ENCODE data around the gene ABCD3.
"Not testable (repeated sequence)": the region's sequence is repeated elsewhere in the genome, so short reads cannot be mapped to it uniquely, and the experiment has no call there.

Gene ABCD3

GRCh38 chr1:94417978-94418663, at the start of gene ABCD3:
TSS of gene ABCD3 (plus strand) at chr1:94418389. CDS start at chr1:94418479, 90 bp downstream.
- DNase-seq (ENCODE audit: low read depth): peak; percentile 99
- TF ChIP-seq, protein P1, sequence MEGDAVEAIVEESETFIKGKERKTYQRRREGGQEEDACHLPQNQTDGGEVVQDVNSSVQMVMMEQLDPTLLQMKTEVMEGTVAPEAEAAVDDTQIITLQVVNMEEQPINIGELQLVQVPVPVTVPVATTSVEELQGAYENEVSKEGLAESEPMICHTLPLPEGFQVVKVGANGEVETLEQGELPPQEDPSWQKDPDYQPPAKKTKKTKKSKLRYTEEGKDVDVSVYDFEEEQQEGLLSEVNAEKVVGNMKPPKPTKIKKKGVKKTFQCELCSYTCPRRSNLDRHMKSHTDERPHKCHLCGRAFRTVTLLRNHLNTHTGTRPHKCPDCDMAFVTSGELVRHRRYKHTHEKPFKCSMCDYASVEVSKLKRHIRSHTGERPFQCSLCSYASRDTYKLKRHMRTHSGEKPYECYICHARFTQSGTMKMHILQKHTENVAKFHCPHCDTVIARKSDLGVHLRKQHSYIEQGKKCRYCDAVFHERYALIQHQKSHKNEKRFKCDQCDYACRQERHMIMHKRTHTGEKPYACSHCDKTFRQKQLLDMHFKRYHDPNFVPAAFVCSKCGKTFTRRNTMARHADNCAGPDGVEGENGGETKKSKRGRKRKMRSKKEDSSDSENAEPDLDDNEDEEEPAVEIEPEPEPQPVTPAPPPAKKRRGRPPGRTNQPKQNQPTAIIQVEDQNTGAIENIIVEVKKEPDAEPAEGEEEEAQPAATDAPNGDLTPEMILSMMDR (conservative IDR thresholded peaks at IDR 0.05; ENCODE audit: low read depth, low read length): no peak
- H3K4me3 ChIP-seq (ENCODE audit: low read depth, low read length): peak within 1 kb of the TSS; percentile 83

DNA sequence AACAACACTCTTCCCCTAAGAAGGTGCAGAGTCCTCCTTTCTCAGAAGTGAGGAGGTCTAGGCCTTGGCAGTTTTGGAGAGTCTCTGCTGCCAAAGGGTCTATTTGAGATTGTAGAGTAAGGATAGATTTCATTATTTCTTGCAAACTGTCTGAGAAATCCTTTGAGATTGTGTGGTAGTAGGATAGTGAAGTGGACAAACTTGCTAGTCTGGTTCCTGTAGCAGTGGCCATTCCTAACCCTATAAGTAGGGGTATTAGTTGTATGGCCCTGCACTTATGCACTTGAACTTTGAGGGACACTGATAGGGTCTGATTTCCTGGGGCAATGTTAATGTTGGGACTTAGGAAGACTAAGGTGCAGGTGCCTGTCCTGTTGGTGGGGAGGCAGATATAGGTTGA, 45.4 kb upstream of the ABCD3 start:
- not testable (repeated sequence) for H3K4me3 ChIP-seq (ENCODE audit: low read depth, low read length); DNase-seq (ENCODE audit: low read depth)

GRCh38 chr1:94373311-94373710, 44.9 kb upstream of the ABCD3 start:
- not testable (repeated sequence) for H3K4me3 ChIP-seq (ENCODE audit: low read depth, low read length); DNase-seq (ENCODE audit: low read depth)

GRCh38 chr1:94375666-94376065, 42.5 kb upstream of the ABCD3 start:
- peak; percentile 37 for DNase-seq (ENCODE audit: low read depth)
- H3K4me3 ChIP-seq (ENCODE audit: low read depth, low read length): not testable (repeated sequence)

- not testable (repeated sequence) for H3K4me3 ChIP-seq (ENCODE audit: low read depth, low read length); DNase-seq (ENCODE audit: low read depth)
Observed at GRCh38 chr1:94378493-94378892, 39.7 kb upstream of the ABCD3 start.

GRCh38 chr1:94379615-94380014, 38.6 kb upstream of the ABCD3 start:
- DNase-seq (ENCODE audit: low read depth): no peak
- no peak overlapping the region for H3K4me3 ChIP-seq (ENCODE audit: low read depth, low read length)
- TF ChIP-seq, protein P1 (conservative IDR thresholded peaks at IDR 0.05; ENCODE audit: low read depth, low read length): no peak

DNA sequence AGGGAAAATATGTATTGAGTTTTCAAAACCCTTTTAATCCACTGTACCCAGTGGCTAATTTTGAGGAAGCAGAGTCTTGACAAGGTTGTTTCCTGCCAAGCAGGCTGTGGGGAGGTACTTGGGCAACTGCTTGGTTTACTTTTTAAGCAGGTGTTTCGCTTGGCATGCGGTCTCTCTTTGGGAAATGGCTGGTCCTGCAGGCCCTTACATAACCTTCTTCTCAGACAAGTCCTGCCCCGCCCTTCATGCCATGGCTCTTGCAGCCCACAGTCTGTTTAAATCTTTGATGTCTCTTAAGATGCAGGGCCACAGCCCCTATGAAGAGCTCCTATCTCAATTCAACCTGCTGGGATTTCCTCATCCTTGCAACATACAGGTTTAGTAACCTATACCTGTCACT, 36.0 kb upstream of the ABCD3 start:
- TF ChIP-seq, protein P1 (conservative IDR thresholded peaks at IDR 0.05; ENCODE audit: low read depth, low read length): no peak
- H3K4me3 ChIP-seq (ENCODE audit: low read depth, low read length): no peak overlapping the region
- no peak for DNase-seq (ENCODE audit: low read depth)

DNA sequence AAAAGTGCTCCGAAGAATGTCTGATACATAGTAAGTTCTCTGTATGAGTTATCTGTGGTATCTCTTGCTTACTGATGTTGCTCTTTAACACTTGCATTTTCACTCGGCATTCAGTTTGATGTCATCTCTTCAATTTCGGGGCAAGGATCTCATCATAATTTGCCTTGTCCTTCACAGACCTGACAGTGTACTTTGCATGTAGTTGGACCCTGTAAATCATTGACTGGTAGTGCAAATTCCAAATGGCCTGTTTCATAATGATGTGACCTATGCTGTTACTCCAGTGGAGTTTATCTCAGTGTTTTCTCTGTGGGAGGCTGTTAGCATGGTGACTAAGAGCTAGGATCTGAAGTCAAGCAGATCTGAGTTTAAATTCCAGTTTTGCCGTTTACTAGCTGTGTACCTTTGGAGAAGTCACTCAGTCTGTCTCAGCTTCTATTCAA, 34.2 kb upstream of the ABCD3 start:
- no peak overlapping the region for H3K4me3 ChIP-seq (ENCODE audit: low read depth, low read length)
- TF ChIP-seq, protein P1 (conservative IDR thresholded peaks at IDR 0.05; ENCODE audit: low read depth, low read length): no peak
- DNase-seq (ENCODE audit: low read depth): peak; percentile 88

DNA sequence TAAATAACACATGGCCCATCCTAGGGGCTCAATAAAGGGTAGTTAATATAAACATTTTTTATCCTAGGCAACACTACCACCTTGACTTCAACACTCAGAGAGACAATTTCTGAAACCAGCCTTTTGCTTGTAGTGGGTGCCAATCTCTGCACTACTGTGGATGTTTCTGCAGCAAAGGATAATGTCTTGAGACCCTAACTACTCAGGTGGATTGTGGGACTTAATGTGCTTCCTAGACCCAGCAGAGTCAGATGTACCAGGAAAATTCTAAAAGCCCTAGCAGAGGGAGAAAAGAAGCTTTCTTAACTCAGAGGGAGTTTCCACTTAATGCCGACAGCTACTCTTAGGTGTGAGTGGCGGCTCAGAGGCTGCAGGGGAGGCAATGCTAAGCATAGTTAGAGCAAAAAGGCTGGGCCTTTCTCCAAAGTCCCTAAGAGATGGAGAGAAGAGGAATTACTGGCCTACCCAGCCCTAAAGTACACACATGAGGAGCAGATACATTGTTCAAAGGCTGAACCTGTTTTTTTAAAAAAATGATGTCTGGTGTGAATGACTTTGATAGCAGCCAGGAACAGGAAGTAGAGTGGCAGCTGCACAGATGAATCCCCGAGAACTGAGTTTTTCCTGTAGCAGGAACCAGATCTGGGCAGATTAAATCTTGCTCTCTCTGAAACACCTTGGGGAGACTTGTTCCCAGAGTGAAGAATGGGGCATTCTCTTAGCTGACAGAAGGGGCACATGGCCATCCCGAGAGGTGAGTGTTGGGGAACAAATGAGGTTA, 33.5 kb upstream of the ABCD3 start:
- no peak for DNase-seq (ENCODE audit: low read depth)
- no peak overlapping the region for H3K4me3 ChIP-seq (ENCODE audit: low read depth, low read length)
- TF ChIP-seq, protein P1 (conservative IDR thresholded peaks at IDR 0.05; ENCODE audit: low read depth, low read length): no peak
